Panc1 (cell line): ENCODE data around the gene TBC1D9B.

Source experiments
- CTCF ChIP-seq: fragments of 450-650 bp; IDR thresholded peaks from 2 replicates; pipeline ENCODE4 v1.5.1; 2017; ENCODE audit warnings: mild to moderate bottlenecking
- POLR2AphosphoS5 ChIP-seq: IDR thresholded peaks from 2 replicates; pipeline ENCODE4 v1.6.1; 2012; ENCODE audit warnings: mild to moderate bottlenecking, low read depth, low read length, moderate library complexity
- SIN3A ChIP-seq: IDR thresholded peaks from 2 replicates; pipeline ENCODE4 v1.6.1; 2012; ENCODE audit warnings: low read depth, mild to moderate bottlenecking, low read length, moderate library complexity, borderline replicate concordance; ENCODE audit not compliant: insufficient read depth
- TCF7L2 ChIP-seq: IDR thresholded peaks from 2 replicates; pipeline ENCODE4 v1.6.1; 2011; ENCODE audit warnings: mild to moderate bottlenecking, low read depth, low read length, inconsistent platforms
- TF ChIP-seq, protein P1 (sequence below), 2 experiments: IDR thresholded peaks; 2 replicates each; pipeline ENCODE4 v1.6.1; 2011 to 2012; ENCODE audit warnings: low read depth in 2 of 2, control low read depth in 1 of 2, low read length in 1 of 2, mild to moderate bottlenecking in 1 of 2, moderate library complexity in 1 of 2; ENCODE audit not compliant: insufficient read depth in 1 of 2

GRCh38 chr5:179869101-179869500 is 38.6 kb downstream of the TBC1D9B start:
- TF ChIP-seq CTCF (no peak), TCF7L2 (no peak), SIN3A (no peak), POLR2AphosphoS5 (no peak)
- TF ChIP-seq, protein P1, sequence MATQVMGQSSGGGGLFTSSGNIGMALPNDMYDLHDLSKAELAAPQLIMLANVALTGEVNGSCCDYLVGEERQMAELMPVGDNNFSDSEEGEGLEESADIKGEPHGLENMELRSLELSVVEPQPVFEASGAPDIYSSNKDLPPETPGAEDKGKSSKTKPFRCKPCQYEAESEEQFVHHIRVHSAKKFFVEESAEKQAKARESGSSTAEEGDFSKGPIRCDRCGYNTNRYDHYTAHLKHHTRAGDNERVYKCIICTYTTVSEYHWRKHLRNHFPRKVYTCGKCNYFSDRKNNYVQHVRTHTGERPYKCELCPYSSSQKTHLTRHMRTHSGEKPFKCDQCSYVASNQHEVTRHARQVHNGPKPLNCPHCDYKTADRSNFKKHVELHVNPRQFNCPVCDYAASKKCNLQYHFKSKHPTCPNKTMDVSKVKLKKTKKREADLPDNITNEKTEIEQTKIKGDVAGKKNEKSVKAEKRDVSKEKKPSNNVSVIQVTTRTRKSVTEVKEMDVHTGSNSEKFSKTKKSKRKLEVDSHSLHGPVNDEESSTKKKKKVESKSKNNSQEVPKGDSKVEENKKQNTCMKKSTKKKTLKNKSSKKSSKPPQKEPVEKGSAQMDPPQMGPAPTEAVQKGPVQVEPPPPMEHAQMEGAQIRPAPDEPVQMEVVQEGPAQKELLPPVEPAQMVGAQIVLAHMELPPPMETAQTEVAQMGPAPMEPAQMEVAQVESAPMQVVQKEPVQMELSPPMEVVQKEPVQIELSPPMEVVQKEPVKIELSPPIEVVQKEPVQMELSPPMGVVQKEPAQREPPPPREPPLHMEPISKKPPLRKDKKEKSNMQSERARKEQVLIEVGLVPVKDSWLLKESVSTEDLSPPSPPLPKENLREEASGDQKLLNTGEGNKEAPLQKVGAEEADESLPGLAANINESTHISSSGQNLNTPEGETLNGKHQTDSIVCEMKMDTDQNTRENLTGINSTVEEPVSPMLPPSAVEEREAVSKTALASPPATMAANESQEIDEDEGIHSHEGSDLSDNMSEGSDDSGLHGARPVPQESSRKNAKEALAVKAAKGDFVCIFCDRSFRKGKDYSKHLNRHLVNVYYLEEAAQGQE (IDR thresholded peaks at IDR 0.05; ENCODE audit: insufficient read depth in 1 of 2, low read depth in 2 of 2, low read length in 1 of 2), result no peak
